Colonic mucosa (tissue), 4 donors: ENCODE data around the gene POLD2. TPM values are rescaled to one million over a fixed set of nuclear protein-coding genes. Genes with fewer than 3 reads are reported as not detected.

ENCODE experiments used
- DNase-seq: peaks from one replicate; pipeline ENCODE4 v3.0.0-alpha.2; 2020
- H3K27ac ChIP-seq: fragments of 200-600 bp; one replicate; pipeline ENCODE4 v1.8.0; 2021
- H3K27me3 ChIP-seq: fragments of 200-600 bp; one replicate; pipeline ENCODE4 v1.8.0; 2021
- H3K36me3 ChIP-seq: fragments of 200-600 bp; one replicate; pipeline ENCODE4 v1.8.0; 2021
- H3K4me1 ChIP-seq: fragments of 200-600 bp; one replicate; pipeline ENCODE4 v1.8.0; 2021; ENCODE audit warnings: mild to moderate bottlenecking
- H3K4me3 ChIP-seq: fragments of 200-600 bp; one replicate; pipeline ENCODE4 v1.8.0; 2021
- H3K9ac ChIP-seq, 2 donors: one replicate each; pipeline ENCODE4 v1.7.0; 2013; ENCODE audit warnings: control low read depth in 2 of 2, low read depth in 2 of 2, low read length in 2 of 2
- H3K9me3 ChIP-seq: fragments of 200-600 bp; one replicate; pipeline ENCODE4 v1.8.0; 2021
- CTCF ChIP-seq: fragments of 200-600 bp; IDR thresholded peaks from one replicate; pipeline ENCODE4 v1.8.0; 2022; ENCODE audit warnings: antibody characterized with exemption, mild to moderate bottlenecking
- intact Hi-C: fragments of 100-400 bp; cut with DNase I; formaldehyde crosslinking; loops from one replicate; pipeline ENCODE4 v1.14.1; 2022
- total RNA-seq, 2 donors: library from RNA; stranded (reverse); fragmentation: NEBNext Ultra II Directional in 1 of 2; extraction: Animal tissue kit (Norgen Biotek cat#: 25700) in 1 of 2; gene quantifications; one replicate each; pipeline ENCODE4 v1.2.1, GENCODE V29; 2021
- donor health status: healthy.
- donor health status: DM: no; HTN: no; CAD: no.
- donor health status: DM: no; HTN: no; CAD: no.

POLD2 gene
- total RNA-seq, 2 donors from 2014 or later: 54.8 to 161 TPM

GRCh38 chr7:44116087-44116788 is 7.1 kb downstream of the POLD2 start:
- intact Hi-C loops: no loop called here
- H3K36me3 ChIP-seq: no peaks in the 10 kb centered on the region

GRCh38 chr7:44114586-44115310 is 8.6 kb downstream of the POLD2 start:
- intact Hi-C loops: no loop called here
- DNase-seq: no peak
- no peaks in the 10 kb centered on the region for H3K4me1 ChIP-seq
- H3K9me3 ChIP-seq: no peaks in the 10 kb centered on the region
- no peak overlapping the region for H3K27ac ChIP-seq
- TF ChIP-seq CTCF: no peak
- H3K27me3 ChIP-seq: no peaks in the 10 kb centered on the region
- H3K9ac ChIP-seq: no peak overlapping the region
- no peak overlapping the region for H3K4me3 ChIP-seq
- no peaks in the 10 kb centered on the region for H3K36me3 ChIP-seq

More at GRCh38 chr7:44116087-44116788, 7.1 kb downstream of the POLD2 start:
- Histone ChIP-seq H3K27ac (no peak overlapping the region), H3K4me1 (no peaks in the 10 kb centered on the region), H3K9me3 (no peaks in the 10 kb centered on the region), H3K4me3 (no peak overlapping the region), H3K9ac (no peak overlapping the region), H3K27me3 (no peaks in the 10 kb centered on the region)
- no peak for TF ChIP-seq CTCF
- DNase-seq: no peak

GRCh38 chr7:44113764-44114354 is 9.5 kb downstream of the POLD2 start:
- Histone ChIP-seq H3K9me3 (no peaks in the 10 kb centered on the region), H3K27me3 (no peaks in the 10 kb centered on the region), H3K9ac (no peak overlapping the region), H3K4me1 (no peaks in the 10 kb centered on the region), H3K27ac (no peak overlapping the region), H3K4me3 (no peak overlapping the region), H3K36me3 (no peaks in the 10 kb centered on the region)
- intact Hi-C loops: no loop called here
- TF ChIP-seq CTCF: no peak
- no peak for DNase-seq

- no peaks in the 10 kb centered on the region for H3K36me3 ChIP-seq
- DNase-seq: no peak
- no peak for TF ChIP-seq CTCF
- H3K4me1 ChIP-seq: no peaks in the 10 kb centered on the region
- no peak overlapping the region for H3K9ac ChIP-seq
- H3K4me3 ChIP-seq: no peak overlapping the region
- no peak overlapping the region for H3K27ac ChIP-seq
- H3K27me3 ChIP-seq: no peaks in the 10 kb centered on the region
- intact Hi-C loops: no loop called here
- H3K9me3 ChIP-seq: no peaks in the 10 kb centered on the region
These were observed 10.2 kb downstream of the POLD2 start for GRCh38 chr7:44112997-44113763.

- Histone ChIP-seq H3K4me3 (no peak overlapping the region), H3K4me1 (no peaks in the 10 kb centered on the region), H3K9me3 (no peaks in the 10 kb centered on the region), H3K27ac (no peak overlapping the region), H3K27me3 (no peaks in the 10 kb centered on the region), H3K36me3 (no peaks in the 10 kb centered on the region), H3K9ac (no peak overlapping the region)
- intact Hi-C loops: no loop called here
- DNase-seq: no peak
- no peak for TF ChIP-seq CTCF
These were observed 10.9 kb downstream of the POLD2 start for GRCh38 chr7:44112231-44112996.
